Epithelial cell of esophagus (primary cell): Measurements from ENCODE around the gene RAP1GAP.
A peak's percentile ranks its signal among the peaks of the same experiment; 100 is the strongest.

Source experiments
- DNase-seq: peaks from one replicate; pipeline ENCODE4 v3.0.0; 2010; ENCODE audit warnings: low read depth
- H3K4me3 ChIP-seq: 2 replicates; pipeline ENCODE4 v1.5.1; 2011; ENCODE audit warnings: mild to moderate bottlenecking, low read length, control low read depth
- TF ChIP-seq, protein P1 (sequence below): IDR thresholded peaks from 2 replicates; pipeline ENCODE4 v1.5.1; 2011; ENCODE audit warnings: low read depth, mild to moderate bottlenecking, low read length, control low read depth, inconsistent platforms; ENCODE audit not compliant: insufficient read depth; ENCODE audit errors: missing control alignments

The RAP1GAP gene

DNA sequence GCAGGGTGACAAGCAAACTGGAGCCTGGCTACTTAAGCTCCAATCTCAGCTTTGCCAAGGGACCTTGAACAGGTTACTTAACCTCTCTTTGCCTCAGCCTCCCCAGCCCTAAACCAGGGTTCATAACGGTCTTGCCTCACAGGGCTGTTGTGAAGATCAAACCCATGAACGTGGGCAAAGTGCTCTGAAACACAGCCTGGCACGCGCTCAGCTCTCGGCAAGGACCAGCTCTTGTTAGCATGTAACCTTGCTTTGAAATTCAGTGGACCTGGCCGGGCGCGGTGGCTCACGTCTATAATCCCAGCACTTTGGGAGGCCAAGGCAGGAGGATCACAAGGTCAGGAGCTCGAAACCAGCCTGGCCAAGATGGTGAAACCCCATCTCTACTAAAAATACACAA lies 24.8 kb downstream of the RAP1GAP start:
- H3K4me3 ChIP-seq: no peak overlapping the region
- TF ChIP-seq, protein P1, sequence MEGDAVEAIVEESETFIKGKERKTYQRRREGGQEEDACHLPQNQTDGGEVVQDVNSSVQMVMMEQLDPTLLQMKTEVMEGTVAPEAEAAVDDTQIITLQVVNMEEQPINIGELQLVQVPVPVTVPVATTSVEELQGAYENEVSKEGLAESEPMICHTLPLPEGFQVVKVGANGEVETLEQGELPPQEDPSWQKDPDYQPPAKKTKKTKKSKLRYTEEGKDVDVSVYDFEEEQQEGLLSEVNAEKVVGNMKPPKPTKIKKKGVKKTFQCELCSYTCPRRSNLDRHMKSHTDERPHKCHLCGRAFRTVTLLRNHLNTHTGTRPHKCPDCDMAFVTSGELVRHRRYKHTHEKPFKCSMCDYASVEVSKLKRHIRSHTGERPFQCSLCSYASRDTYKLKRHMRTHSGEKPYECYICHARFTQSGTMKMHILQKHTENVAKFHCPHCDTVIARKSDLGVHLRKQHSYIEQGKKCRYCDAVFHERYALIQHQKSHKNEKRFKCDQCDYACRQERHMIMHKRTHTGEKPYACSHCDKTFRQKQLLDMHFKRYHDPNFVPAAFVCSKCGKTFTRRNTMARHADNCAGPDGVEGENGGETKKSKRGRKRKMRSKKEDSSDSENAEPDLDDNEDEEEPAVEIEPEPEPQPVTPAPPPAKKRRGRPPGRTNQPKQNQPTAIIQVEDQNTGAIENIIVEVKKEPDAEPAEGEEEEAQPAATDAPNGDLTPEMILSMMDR: no peak
- no peak for DNase-seq

DNA sequence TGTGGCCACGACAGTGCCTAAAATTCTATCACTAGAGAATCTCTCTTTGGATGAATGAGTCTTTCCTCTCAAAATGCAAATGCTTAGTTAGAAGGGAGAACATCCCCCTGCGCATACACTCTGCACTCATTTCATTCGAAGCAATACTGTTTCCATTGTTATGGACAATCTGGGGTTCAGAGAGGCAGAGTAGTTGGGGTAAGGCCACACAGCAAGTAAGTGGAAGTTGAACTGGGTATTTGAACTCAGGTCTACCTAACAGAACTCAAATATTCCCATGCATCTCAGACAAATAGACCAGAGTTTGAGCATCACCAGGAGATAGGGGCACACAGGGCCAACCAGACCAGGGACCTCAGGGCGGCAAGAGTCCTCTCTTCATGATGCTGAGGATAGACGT lies 25.5 kb downstream of the RAP1GAP start:
- no peak for DNase-seq
- TF ChIP-seq, protein P1: no peak
- H3K4me3 ChIP-seq: no peak overlapping the region

DNA sequence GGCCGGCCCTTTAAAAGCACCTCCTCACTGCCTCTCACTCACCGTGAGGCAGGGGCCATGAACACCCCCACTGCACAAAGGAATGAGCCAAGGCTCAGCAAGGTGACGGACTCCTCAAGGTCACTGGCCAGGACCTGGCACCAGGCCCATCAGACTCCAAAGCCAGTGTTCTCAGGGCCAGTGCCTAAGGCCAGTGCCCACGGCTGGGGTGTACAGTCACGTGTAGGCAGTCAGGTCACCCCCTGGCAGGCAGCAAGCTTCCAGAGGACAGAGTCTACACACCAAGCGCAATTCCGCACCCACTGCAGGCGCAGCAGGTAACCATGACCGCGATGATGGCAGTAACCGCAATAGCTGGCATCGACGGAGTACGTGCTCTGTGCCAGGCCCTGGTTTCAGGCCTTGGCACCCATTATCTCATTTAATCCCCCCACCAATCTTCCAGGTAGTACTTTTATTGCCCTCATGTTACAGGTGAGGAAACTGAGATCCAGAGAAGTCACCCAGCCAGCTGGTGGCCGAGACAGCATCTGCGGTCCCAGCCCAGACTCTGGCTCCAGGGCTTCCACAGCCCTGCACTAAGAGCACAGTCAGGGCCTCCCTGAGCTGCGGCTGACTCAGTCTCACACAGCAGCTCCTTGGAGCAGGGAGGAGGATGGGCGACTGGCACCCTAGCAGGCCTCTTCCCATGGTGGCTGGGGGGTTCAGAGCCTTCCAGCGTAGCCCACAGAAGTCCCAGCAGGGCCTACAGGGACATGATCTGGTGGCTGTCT lies 27.0 kb downstream of the RAP1GAP start:
- TF ChIP-seq, protein P1: no peak
- H3K4me3 ChIP-seq: no peak overlapping the region
- no peak for DNase-seq

DNA sequence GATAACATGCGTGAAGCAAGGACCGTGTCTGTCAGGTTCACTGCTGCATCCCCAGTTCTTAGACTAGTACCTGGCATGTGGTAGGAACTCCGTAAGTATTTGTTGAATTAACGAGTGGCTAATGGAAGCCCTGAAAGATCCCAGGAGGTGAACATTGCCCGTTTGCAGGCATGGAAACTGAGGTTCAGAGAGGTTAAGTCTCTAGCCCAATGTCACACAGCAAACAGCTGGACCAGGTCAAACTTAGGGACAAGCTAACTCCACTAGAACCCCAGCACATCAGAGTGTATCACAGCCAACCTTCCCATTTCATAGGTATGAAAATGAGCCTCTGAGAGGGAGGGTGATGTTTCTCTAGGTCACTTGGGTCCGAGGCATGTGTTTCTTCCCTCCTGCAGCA lies 27.6 kb downstream of the RAP1GAP start:
- H3K4me3 ChIP-seq: no peak overlapping the region
- DNase-seq: no peak
- TF ChIP-seq, protein P1: no peak

DNA sequence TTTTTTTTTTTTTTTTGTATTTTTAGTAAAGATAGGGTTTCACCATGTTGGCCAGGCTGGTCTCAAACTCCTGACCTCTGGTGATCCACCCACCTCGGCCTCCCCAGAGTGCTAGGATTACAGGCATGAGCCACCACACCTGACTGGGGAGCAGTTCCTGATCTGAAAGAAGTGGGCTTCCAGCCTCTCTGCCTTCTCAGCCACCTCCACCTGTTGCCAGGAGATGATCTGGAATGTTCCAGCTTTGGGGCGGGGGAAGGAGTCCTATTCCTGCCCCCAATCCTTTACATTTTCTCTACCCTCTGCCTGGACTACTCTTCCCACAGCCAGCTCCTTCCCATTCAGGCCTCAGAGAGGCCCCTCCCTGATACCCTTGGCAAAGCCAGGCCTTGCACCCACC lies 28.1 kb downstream of the RAP1GAP start:
- no peak for DNase-seq
- no peak overlapping the region for H3K4me3 ChIP-seq
- TF ChIP-seq, protein P1: no peak

DNA sequence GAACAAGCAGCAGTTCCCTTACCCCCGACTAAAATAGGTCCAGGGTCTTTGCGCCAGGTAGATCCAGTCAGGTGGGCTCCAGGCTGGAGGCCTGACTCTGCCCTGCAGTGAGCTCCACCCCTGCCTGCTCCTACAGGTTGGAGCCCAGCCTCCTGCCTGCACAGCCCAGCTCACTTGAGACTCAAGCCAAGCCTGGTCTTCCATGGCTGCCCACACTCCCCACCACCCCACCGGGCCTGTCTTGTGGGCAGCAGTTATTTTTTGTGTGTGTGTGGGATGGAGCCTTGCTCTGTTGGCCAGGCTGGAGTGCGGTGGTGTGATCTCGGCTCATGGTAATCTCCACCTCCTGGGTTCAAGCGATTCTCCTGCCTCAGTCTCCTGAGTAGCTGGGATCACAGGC lies 28.5 kb downstream of the RAP1GAP start:
- no peak for DNase-seq
- TF ChIP-seq, protein P1: no peak
- H3K4me3 ChIP-seq: no peak overlapping the region

DNA sequence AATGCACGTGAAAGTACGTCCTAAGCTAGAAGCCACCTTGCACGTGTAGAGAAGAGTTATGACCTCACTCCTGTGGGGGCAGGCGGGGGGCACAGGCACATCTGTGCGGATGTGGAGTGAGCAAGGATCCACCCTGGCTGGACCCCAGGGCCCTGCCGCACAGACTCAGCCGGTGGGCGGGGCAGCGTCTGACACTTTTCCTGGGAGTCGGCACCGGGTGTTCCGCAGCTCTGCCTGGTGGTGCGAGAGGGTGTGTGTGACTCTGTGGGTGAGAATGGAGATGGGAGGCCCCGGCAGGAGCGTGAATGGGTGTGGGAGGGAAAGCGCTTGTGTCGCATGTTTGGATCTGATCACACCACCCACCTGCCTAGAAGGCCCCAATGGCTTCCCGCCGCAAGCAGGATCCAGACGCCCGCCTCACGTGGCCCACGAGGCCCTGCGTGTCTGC lies 29.5 kb downstream of the RAP1GAP start:
- TF ChIP-seq, protein P1: no peak

More for the DNA sequence above, 29.5 kb downstream of the RAP1GAP start:
- DNase-seq: peak; percentile 23
- H3K4me3 ChIP-seq: no peak overlapping the region
